ENCODE results near the gene OIT3. TPM values are rescaled to one million over a fixed set of nuclear protein-coding genes. Genes with fewer than 3 reads are reported as not detected.

OIT3 gene
- total RNA-seq, 1 experiment from 2014 or later: not detected

GRCh38 chr10:72852508-72852907, 41.0 kb upstream of the OIT3 start:
- Histone ChIP-seq H4K20me1 (ENCODE audit: low read length) (no peaks in the 10 kb centered on the region), H3K79me2 (ENCODE audit: low read length) (no peaks in the 10 kb centered on the region), H3K9ac (ENCODE audit: low read length) (no peak overlapping the region), H3F3A (ENCODE audit: low read length, unreplicated experiment) (no peaks in the 10 kb centered on the region), H3K9me3 (ENCODE audit: low read length) (0 out of 2 replicates have a peak, but pooled peaks cover 12% of the 10 kb centered on the region), H2AFZ (ENCODE audit: low read length) (no peak overlapping the region), H3K36me3 (ENCODE audit: low read depth, low read length) (no peaks in the 10 kb centered on the region; the same call in 1 of the 2 replicates), H3K27me3 (ENCODE audit: low read length) (peaks cover 2% of the 10 kb centered on the region), H3K27ac (ENCODE audit: low read length) (no peak overlapping the region), H3K4me2 (ENCODE audit: low read length) (no peak overlapping the region), H3K9me2 (replicated peaks; ENCODE audit: low read length) (0 out of 2 replicates have a peak, but pooled peaks cover 8% of the 10 kb centered on the region), H3K4me1 (ENCODE audit: insufficient read depth, low read length) (peaks cover 5% of the 10 kb centered on the region), H3K4me3 (ENCODE audit: low read length) (no peak overlapping the region)
- no peak for TF ChIP-seq EZH2 (IDR thresholded peaks at IDR 0.05; ENCODE audit: low read length, unreplicated experiment)
- no peak for TF ChIP-seq EZH2phosphoT487 (IDR thresholded peaks at IDR 0.05; ENCODE audit: borderline replicate concordance, low read length)
- no peak for TF ChIP-seq CTCF (conservative IDR thresholded peaks at IDR 0.05; ENCODE audit: low read depth, low read length)
- no TSS peak for BruUV-seq (replicated peaks)
- ATAC-seq (no peak), DNase-seq (no peak)
- ChIA-PET POLR2A (ENCODE audit: unreplicated experiment) (no interaction called here), CTCF (interaction anchor here (1.1 kb wide), 1 partner anchor 18 kb away, joined by 3 read pairs; no protein-coding TSS in a partner anchor)
- intact Hi-C loops (cut with micrococcal nuclease): no loop called here

- Histone ChIP-seq H3K27ac (ENCODE audit: low read length) (no peak overlapping the region), H3F3A (ENCODE audit: low read length, unreplicated experiment) (no peaks in the 10 kb centered on the region), H3K27me3 (ENCODE audit: low read length) (peaks cover 26% of the 10 kb centered on the region), H3K79me2 (ENCODE audit: low read length) (no peaks in the 10 kb centered on the region), H3K4me1 (ENCODE audit: insufficient read depth, low read length) (no peaks in the 10 kb centered on the region), H3K36me3 (ENCODE audit: low read depth, low read length) (no peaks in the 10 kb centered on the region; the same call in 1 of the 2 replicates), H3K4me2 (ENCODE audit: low read length) (no peak overlapping the region), H3K9me2 (replicated peaks; ENCODE audit: low read length) (no peaks in the 10 kb centered on the region), H4K20me1 (ENCODE audit: low read length) (no peaks in the 10 kb centered on the region), H2AFZ (ENCODE audit: low read length) (no peak overlapping the region), H3K9me3 (ENCODE audit: low read length) (0 out of 2 replicates have a peak, but pooled peaks cover 12% of the 10 kb centered on the region), H3K9ac (ENCODE audit: low read length) (no peak overlapping the region), H3K4me3 (ENCODE audit: low read length) (no peak overlapping the region)
- DNase-seq (no peak), ATAC-seq (no peak)
- ChIA-PET POLR2A (ENCODE audit: unreplicated experiment) (interaction anchor here (0.6 kb wide), 1 partner anchor 602 kb away, joined by 6 read pairs; no protein-coding TSS in a partner anchor), CTCF (interaction anchor here (0.6 kb wide), 1 partner anchor 143 kb away, joined by 7 read pairs; no protein-coding TSS in a partner anchor)
- TF ChIP-seq EZH2 (IDR thresholded peaks at IDR 0.05; ENCODE audit: low read length, unreplicated experiment) (no peak), EZH2phosphoT487 (IDR thresholded peaks at IDR 0.05; ENCODE audit: borderline replicate concordance, low read length) (no peak), CTCF (conservative IDR thresholded peaks at IDR 0.05; ENCODE audit: low read depth, low read length) (no peak)
- intact Hi-C loops (cut with micrococcal nuclease): no loop called here
- BruUV-seq (replicated peaks): no TSS peak
Observed at GRCh38 chr10:72855129-72855528, 38.4 kb upstream of the OIT3 start.

DNA sequence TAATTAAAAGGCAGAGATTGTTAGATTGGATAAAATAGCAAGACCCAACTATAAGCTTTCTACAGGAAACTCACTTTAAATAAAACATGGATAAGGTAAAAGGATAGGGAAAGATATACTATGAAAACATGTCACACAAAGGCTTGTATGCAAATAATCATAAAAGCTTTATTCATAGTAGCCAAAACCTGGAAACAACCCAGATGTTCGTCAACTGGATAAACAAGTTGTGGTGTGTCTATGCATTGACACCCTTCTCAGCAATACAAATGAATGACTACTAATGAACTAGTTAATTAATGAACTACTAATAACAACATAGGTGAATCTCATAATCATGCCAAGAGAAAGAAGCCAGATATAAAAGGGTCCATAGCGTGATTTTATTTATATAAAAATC, 37.7 kb upstream of the OIT3 start:
- 0 out of 2 replicates have a peak, but pooled peaks cover 9% of the 10 kb centered on the region for H3K9me3 ChIP-seq (ENCODE audit: low read length)
- POLR2A ChIA-PET (ENCODE audit: unreplicated experiment): interaction anchor here (0.6 kb wide), 1 partner anchor 602 kb away, joined by 6 read pairs; no protein-coding TSS in a partner anchor
- no peak overlapping the region for H2AFZ ChIP-seq (ENCODE audit: low read length)
- CTCF ChIA-PET: interaction anchor here (0.6 kb wide), 1 partner anchor 144 kb away, joined by 7 read pairs; no protein-coding TSS in a partner anchor
- intact Hi-C loops (cut with micrococcal nuclease): no loop called here
- ATAC-seq (no peak), DNase-seq (peak; percentile 55)
- H3K4me2 ChIP-seq (ENCODE audit: low read length): no peak overlapping the region
- H4K20me1 ChIP-seq (ENCODE audit: low read length): no peaks in the 10 kb centered on the region
- H3F3A ChIP-seq (ENCODE audit: low read length, unreplicated experiment): no peaks in the 10 kb centered on the region
- no peaks in the 10 kb centered on the region for H3K9me2 ChIP-seq (replicated peaks; ENCODE audit: low read length)
- no peaks in the 10 kb centered on the region for H3K79me2 ChIP-seq (ENCODE audit: low read length)
- no peak for TF ChIP-seq CTCF (conservative IDR thresholded peaks at IDR 0.05; ENCODE audit: low read depth, low read length)
- TF ChIP-seq EZH2phosphoT487 (IDR thresholded peaks at IDR 0.05; ENCODE audit: borderline replicate concordance, low read length): no peak
- no peak for TF ChIP-seq EZH2 (IDR thresholded peaks at IDR 0.05; ENCODE audit: low read length, unreplicated experiment)
- no peak overlapping the region for H3K4me3 ChIP-seq (ENCODE audit: low read length)
- H3K27ac ChIP-seq (ENCODE audit: low read length): no peak overlapping the region
- no TSS peak for BruUV-seq (replicated peaks)
- peaks cover 32% of the 10 kb centered on the region for H3K27me3 ChIP-seq (ENCODE audit: low read length)
- H3K4me1 ChIP-seq (ENCODE audit: insufficient read depth, low read length): no peaks in the 10 kb centered on the region
- no peaks in the 10 kb centered on the region; the same call in 1 of the 2 replicates for H3K36me3 ChIP-seq (ENCODE audit: low read depth, low read length)
- H3K9ac ChIP-seq (ENCODE audit: low read length): no peak overlapping the region
